Measurements from ENCODE around the gene PTH2R. TPM values are rescaled to one million over a fixed set of nuclear protein-coding genes. Genes with fewer than 3 reads are reported as not detected.
"Not testable (repeated sequence)": the region's sequence is repeated elsewhere in the genome, so short reads cannot be mapped to it uniquely, and the experiment has no call there.

PTH2R gene
- total RNA-seq, 1 donor from 2014 or later: 3.3 TPM

- DNase-seq (ENCODE audit: low spot score in 2 of 2); FAIRE-seq: not testable (repeated sequence)
Observed at GRCh38 chr2:208535578-208535977, 129.0 kb downstream of the PTH2R start.

- FAIRE-seq (no peak), DNase-seq (ENCODE audit: low spot score in 2 of 2) (no peak)
Observed at GRCh38 chr2:208541461-208541988, 134.9 kb downstream of the PTH2R start.

- no peak for FAIRE-seq
- no peak for DNase-seq (ENCODE audit: low spot score in 2 of 2)
Observed at GRCh38 chr2:208541989-208542464, 135.4 kb downstream of the PTH2R start.

- no peak for DNase-seq (ENCODE audit: low spot score in 2 of 2)
- FAIRE-seq: no peak
Observed at GRCh38 chr2:208542465-208543041, 136.0 kb downstream of the PTH2R start.

Other genes with a start within 250 kb of the PTH2R start
- not detected for gene CRYGA, start 243.2 kb upstream of the PTH2R start, total RNA-seq
- 38.3 TPM for gene C2orf80, start 216.8 kb upstream of the PTH2R start, total RNA-seq
- 271 TPM for gene IDH1, start 151.7 kb upstream of the PTH2R start, total RNA-seq
- 46.9 TPM for gene PIKFYVE, start 140.5 kb upstream of the PTH2R start, total RNA-seq